ENCODE measurements around the gene CLN3. TPM values are rescaled to one million over a fixed set of nuclear protein-coding genes. Genes with fewer than 3 reads are reported as not detected.

CLN3 gene
- total and polyA plus RNA-seq, 2 of the 13 experiments (the other 11 are each of a cell fraction or from before 2014, with no cell fraction given) = 23.4 to 46.8 TPM

DNA sequence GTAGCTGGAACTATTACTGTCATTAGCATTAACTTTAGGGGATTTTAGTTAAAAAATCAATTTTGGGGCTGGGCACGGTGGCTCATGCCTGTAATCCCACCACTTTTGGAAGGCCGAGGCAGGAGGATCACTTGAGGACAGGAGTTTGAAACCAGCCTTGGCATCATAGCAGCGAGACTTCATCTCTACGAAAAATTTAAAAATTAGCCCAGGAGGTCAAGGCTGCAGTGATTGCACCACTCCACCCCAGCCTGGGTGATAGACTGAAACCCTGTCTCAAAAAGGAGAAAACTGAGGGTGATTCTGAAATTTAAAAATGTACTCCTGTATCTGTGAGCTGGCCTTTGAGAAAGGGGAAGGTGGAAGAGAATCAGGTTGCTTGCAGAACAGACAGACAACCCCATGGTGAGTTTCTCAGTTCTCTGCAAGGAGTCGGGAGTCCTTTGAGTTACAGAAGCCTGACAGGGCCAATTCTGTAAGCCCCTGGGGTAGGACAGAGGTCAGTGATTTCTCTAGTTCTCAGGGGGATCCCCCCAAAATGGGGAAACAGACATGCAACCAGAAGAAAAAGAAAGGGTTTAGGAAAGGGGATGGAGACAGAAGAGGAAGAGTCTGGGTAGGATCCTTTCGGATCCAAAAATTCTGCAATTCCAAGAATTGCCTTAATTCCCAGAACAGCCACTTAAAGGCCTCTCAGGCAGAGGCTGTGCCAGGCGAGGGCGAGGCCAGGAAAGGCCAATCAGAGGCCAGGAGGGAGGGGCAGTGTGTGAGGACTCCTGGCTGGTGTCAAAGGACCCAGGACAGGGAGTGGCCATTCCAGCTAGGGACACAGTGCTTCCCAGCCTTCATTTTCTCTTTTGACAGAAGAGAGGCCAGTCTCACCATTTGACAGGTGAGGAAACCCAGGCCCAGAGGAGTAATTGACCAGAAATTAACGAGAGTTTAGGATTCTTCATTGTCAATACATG, 40.2 kb upstream of the CLN3 start (continued):
- no peak for TF ChIP-seq FOXP1 (IDR thresholded peaks at IDR 0.05)
- TF ChIP-seq FOXP1 (CRISPR knock-in tag; IDR thresholded peaks at IDR 0.05) = no peak
- TF ChIP-seq SRSF9 (IDR thresholded peaks at IDR 0.05; ENCODE audit: borderline replicate concordance, insufficient read depth, low read depth, low read length, poor library complexity, severe bottlenecking) = no peak
- no peak for TF ChIP-seq ZNF274 (CRISPR knock-in tag; IDR thresholded peaks at IDR 0.05)
- peak; percentile 60; the same call in 1 of the 2 replicates for TF ChIP-seq SAP130 (CRISPR knock-in tag; IDR thresholded peaks at IDR 0.05; ENCODE audit: low read depth)
- TF ChIP-seq NFYB (CRISPR knock-in tag; IDR thresholded peaks at IDR 0.05) = peak; percentile 70
- no peak for TF ChIP-seq ZNF225 (CRISPR knock-in tag; IDR thresholded peaks at IDR 0.05)
- TF ChIP-seq, protein P1, sequence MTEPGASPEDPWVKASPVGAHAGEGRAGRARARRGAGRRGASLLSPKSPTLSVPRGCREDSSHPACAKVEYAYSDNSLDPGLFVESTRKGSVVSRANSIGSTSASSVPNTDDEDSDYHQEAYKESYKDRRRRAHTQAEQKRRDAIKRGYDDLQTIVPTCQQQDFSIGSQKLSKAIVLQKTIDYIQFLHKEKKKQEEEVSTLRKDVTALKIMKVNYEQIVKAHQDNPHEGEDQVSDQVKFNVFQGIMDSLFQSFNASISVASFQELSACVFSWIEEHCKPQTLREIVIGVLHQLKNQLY (CRISPR knock-in tag; IDR thresholded peaks at IDR 0.05) = no peak
- peak; percentile 85 for TF ChIP-seq PPARG (CRISPR knock-in tag; conservative IDR thresholded peaks at IDR 0.05)
- peak; percentile 55; the same call in 1 of the 2 replicates for TF ChIP-seq RARA (CRISPR knock-in tag; IDR thresholded peaks at IDR 0.05)
- no peak for TF ChIP-seq ZNF451 (CRISPR knock-in tag; IDR thresholded peaks at IDR 0.05)
- TF ChIP-seq HOXD1 (CRISPR knock-in tag; IDR thresholded peaks at IDR 0.05) = no peak
- TF ChIP-seq, protein P2, sequence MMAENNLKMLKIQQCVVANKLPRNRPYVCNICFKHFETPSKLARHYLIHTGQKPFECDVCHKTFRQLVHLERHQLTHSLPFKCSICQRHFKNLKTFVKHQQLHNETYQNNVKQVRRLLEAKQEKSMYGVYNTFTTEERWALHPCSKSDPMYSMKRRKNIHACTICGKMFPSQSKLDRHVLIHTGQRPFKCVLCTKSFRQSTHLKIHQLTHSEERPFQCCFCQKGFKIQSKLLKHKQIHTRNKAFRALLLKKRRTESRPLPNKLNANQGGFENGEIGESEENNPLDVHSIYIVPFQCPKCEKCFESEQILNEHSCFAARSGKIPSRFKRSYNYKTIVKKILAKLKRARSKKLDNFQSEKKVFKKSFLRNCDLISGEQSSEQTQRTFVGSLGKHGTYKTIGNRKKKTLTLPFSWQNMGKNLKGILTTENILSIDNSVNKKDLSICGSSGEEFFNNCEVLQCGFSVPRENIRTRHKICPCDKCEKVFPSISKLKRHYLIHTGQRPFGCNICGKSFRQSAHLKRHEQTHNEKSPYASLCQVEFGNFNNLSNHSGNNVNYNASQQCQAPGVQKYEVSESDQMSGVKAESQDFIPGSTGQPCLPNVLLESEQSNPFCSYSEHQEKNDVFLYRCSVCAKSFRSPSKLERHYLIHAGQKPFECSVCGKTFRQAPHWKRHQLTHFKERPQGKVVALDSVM (CRISPR knock-in tag; IDR thresholded peaks at IDR 0.05) = peak; percentile 90
- TF ChIP-seq SP1 (IDR thresholded peaks at IDR 0.05) = no peak
- peak; percentile 36; the same call in 1 of the 2 replicates for TF ChIP-seq SP1 (CRISPR knock-in tag; IDR thresholded peaks at IDR 0.05)
- no peak for TF ChIP-seq ZNF160 (CRISPR knock-in tag; IDR thresholded peaks at IDR 0.05)
- TF ChIP-seq SP4 (CRISPR knock-in tag; IDR thresholded peaks at IDR 0.05) = no peak
- TF ChIP-seq ZNF460 (CRISPR knock-in tag; IDR thresholded peaks at IDR 0.05; ENCODE audit: borderline replicate concordance) = no peak
- no peak for TF ChIP-seq ZNF788 (CRISPR knock-in tag; IDR thresholded peaks at IDR 0.05; ENCODE audit: borderline replicate concordance)
- TF ChIP-seq ZNF781 (CRISPR knock-in tag; IDR thresholded peaks at IDR 0.05; ENCODE audit: borderline replicate concordance, not compliant biosample characterization) = peak; percentile 29
- TF ChIP-seq, protein P3, sequence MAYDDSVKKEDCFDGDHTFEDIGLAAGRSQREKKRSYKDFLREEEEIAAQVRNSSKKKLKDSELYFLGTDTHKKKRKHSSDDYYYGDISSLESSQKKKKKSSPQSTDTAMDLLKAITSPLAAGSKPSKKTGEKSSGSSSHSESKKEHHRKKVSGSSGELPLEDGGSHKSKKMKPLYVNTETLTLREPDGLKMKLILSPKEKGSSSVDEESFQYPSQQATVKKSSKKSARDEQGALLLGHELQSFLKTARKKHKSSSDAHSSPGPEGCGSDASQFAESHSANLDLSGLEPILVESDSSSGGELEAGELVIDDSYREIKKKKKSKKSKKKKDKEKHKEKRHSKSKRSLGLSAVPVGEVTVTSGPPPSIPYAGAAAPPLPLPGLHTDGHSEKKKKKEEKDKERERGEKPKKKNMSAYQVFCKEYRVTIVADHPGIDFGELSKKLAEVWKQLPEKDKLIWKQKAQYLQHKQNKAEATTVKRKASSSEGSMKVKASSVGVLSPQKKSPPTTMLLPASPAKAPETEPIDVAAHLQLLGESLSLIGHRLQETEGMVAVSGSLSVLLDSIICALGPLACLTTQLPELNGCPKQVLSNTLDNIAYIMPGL (CRISPR knock-in tag; IDR thresholded peaks at IDR 0.05; ENCODE audit: borderline replicate concordance in 1 of 2, low read depth in 1 of 2) = no peak
- TF ChIP-seq ZNF776 (CRISPR knock-in tag; IDR thresholded peaks at IDR 0.05) = no peak
- TF ChIP-seq ZNF557 (CRISPR knock-in tag; IDR thresholded peaks at IDR 0.05) = no peak
- no peak for TF ChIP-seq RFXANK (CRISPR knock-in tag; IDR thresholded peaks at IDR 0.05)
- no peak for TF ChIP-seq NFKB2 (CRISPR knock-in tag; IDR thresholded peaks at IDR 0.05; ENCODE audit: borderline replicate concordance)
- no peak for TF ChIP-seq ARNT2 (CRISPR knock-in tag; IDR thresholded peaks at IDR 0.05; ENCODE audit: low read depth)
- TF ChIP-seq ZNF749 (CRISPR knock-in tag; IDR thresholded peaks at IDR 0.05; ENCODE audit: borderline replicate concordance) = no peak
- TF ChIP-seq U2AF2 (IDR thresholded peaks at IDR 0.05; ENCODE audit: low read depth, low read length) = no peak

All from HepG2 (cell line).